ENCODE measurements around the gene SLC9A5. TPM values are rescaled to one million over a fixed set of nuclear protein-coding genes. Genes with fewer than 3 reads are reported as not detected.

SLC9A5 gene
- total RNA-seq, 2 donors from 2014 or later = 0.27 to 2.6 TPM

DNA sequence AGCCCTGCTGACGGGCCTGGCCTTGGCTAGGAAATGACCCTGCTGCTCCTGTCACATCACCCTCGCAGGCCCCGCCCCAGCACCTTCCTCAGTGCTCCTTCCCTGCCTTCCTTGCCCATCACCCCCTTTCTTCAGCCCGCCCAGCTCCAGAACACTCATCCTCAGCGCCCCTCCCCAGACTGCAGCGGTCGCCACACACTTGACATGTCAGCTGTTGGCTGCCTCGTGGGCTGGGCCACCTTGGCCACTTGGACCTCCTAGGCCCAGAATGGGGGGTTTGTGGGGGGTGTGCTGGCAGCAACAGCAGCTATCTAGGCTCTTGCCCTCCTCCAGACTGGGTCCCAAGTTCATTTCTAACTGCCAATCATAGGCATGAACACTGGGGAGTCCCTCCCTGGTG, 39.2 kb upstream of the SLC9A5 start:
- no peak overlapping the region for H3K27ac ChIP-seq
- intact Hi-C loops (cut with DNase I) = no loop called here
- WGBS = 93% methylated on average over 8 of the region's 8 CpGs
- DNase-seq (ENCODE audit: low spot score) = no peak
- H3K4me3 ChIP-seq = no peak overlapping the region
- no peaks in the 10 kb centered on the region for H3K4me1 ChIP-seq (replicated peaks)
- no peaks in the 10 kb centered on the region for H3K27me3 ChIP-seq (replicated peaks; ENCODE audit: insufficient read depth)
- TF ChIP-seq, protein P1, sequence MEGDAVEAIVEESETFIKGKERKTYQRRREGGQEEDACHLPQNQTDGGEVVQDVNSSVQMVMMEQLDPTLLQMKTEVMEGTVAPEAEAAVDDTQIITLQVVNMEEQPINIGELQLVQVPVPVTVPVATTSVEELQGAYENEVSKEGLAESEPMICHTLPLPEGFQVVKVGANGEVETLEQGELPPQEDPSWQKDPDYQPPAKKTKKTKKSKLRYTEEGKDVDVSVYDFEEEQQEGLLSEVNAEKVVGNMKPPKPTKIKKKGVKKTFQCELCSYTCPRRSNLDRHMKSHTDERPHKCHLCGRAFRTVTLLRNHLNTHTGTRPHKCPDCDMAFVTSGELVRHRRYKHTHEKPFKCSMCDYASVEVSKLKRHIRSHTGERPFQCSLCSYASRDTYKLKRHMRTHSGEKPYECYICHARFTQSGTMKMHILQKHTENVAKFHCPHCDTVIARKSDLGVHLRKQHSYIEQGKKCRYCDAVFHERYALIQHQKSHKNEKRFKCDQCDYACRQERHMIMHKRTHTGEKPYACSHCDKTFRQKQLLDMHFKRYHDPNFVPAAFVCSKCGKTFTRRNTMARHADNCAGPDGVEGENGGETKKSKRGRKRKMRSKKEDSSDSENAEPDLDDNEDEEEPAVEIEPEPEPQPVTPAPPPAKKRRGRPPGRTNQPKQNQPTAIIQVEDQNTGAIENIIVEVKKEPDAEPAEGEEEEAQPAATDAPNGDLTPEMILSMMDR (IDR thresholded peaks at IDR 0.05) = no peak
- no peak for TF ChIP-seq POLR2AphosphoS5 (IDR thresholded peaks at IDR 0.05)
- TF ChIP-seq POLR2A (IDR thresholded peaks at IDR 0.05) = no peak
- H3K36me3 ChIP-seq = no peaks in the 10 kb centered on the region
- no peaks in the 10 kb centered on the region for H3K9me3 ChIP-seq

DNA sequence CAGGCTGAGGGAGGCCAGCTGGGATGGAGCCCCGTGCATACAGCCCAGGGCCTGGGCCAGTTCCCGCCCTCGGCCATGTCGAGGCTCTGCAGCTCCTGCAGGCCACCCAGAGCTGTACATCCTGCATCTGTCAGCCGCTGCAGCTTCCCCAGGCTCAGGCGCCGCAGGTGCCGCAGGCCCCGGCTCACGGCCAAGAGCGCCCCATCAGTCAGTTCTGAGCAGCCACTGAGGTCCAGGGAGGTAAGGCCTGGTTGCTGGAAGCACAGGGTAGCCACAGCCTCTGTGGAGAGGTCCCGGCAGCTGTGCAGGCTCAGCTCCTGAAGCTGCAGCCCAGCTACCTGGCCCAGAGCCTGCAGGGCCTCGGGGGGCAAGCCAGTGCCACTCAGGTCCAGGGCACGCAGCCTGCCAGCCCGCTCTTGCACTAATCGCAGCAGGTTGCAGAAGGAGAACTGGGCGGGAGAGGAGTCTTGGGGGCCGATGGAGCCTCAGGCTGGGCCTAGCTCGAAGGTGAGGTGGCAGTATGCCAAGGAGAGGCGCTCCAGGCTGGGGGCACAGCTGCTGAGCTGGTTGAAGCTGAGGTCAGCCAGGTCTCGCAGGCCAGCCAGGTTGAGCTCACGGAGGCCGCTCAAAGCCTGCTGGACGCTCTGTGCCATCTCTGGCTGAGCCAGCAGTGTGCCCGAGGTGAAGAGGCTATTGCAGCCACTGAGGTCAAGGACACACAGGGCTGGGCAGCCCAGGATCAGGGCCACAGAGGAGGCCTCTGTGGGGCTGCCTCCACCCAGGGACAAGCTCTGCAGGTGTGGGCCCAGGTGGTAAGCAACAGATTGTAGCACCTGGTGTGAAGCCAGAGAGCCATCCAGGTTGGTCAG, 38.5 kb upstream of the SLC9A5 start:
- intact Hi-C loops (cut with DNase I) = no loop called here
- no peak overlapping the region for H3K27ac ChIP-seq
- H3K27me3 ChIP-seq (replicated peaks; ENCODE audit: insufficient read depth) = no peaks in the 10 kb centered on the region
- H3K36me3 ChIP-seq = no peaks in the 10 kb centered on the region
- TF ChIP-seq, protein P1 (IDR thresholded peaks at IDR 0.05) = no peak
- TF ChIP-seq POLR2AphosphoS5 (IDR thresholded peaks at IDR 0.05) = no peak
- TF ChIP-seq POLR2A (IDR thresholded peaks at IDR 0.05) = no peak
- DNase-seq (ENCODE audit: low spot score) = no peak
- H3K4me1 ChIP-seq (replicated peaks) = no peaks in the 10 kb centered on the region
- no peak overlapping the region for H3K4me3 ChIP-seq
- WGBS = 86% methylated on average over 25 of the region's 25 CpGs
- H3K9me3 ChIP-seq = no peaks in the 10 kb centered on the region

DNA sequence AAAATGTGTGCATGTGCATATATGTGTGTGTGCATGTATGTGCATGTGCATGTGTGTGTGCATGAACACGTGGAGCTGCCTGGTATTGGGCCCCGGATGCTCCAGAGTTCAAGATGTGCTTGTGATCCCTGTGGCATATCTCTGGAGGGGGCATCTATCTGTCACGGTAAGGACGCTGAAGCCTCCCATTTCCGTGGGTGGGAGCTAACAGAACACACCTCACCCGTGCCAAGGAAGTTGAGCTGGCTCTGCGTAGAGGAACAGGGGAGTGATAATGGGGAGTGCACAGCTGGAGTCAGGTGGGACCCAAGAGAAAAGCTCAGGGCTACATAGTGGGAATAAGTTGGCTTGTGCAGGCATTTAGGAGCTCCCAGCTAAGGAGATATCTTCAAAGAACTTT, 37.1 kb upstream of the SLC9A5 start:
- 76% methylated on average over 7 of the region's 7 CpGs for WGBS
- no peak overlapping the region for H3K27ac ChIP-seq
- TF ChIP-seq POLR2AphosphoS5 (IDR thresholded peaks at IDR 0.05) = no peak

DNA sequence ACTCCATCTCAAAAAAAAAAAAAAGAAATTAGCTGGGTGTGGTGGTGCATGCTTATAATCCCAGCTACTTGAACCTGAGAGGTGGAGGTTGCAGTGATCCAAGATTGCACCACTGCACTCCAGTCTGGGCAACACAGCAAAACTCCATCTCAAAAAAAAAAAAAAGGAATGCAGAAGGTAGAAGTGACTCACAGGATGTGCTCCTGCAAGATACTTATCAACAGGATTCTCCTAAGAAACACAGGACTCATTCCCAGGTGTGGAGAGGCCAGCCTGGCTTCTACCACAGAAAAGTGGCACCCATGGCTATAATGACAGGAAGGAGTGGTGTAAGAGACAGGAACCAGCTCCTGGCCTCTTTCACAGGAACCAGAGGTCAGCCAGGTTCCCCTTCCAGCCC, 36.0 kb upstream of the SLC9A5 start:
- no peak overlapping the region for H3K27ac ChIP-seq
- TF ChIP-seq POLR2A (IDR thresholded peaks at IDR 0.05) (no peak), POLR2AphosphoS5 (IDR thresholded peaks at IDR 0.05) (no peak)
- TF ChIP-seq, protein P1 (IDR thresholded peaks at IDR 0.05) = no peak
- no peaks in the 10 kb centered on the region for H3K4me1 ChIP-seq (replicated peaks)
- H3K4me3 ChIP-seq = no peak overlapping the region
- no peaks in the 10 kb centered on the region for H3K27me3 ChIP-seq (replicated peaks; ENCODE audit: insufficient read depth)
- intact Hi-C loops (cut with DNase I) = no loop called here
- H3K9me3 ChIP-seq = no peaks in the 10 kb centered on the region
- no peak for DNase-seq (ENCODE audit: low spot score)
- no peaks in the 10 kb centered on the region for H3K36me3 ChIP-seq

More for the DNA sequence above, 37.1 kb upstream of the SLC9A5 start:
- Histone ChIP-seq H3K9me3 (no peaks in the 10 kb centered on the region), H3K4me1 (replicated peaks) (no peaks in the 10 kb centered on the region), H3K27me3 (replicated peaks; ENCODE audit: insufficient read depth) (no peaks in the 10 kb centered on the region), H3K36me3 (no peaks in the 10 kb centered on the region), H3K4me3 (no peak overlapping the region)
- DNase-seq (ENCODE audit: low spot score) = no peak
- intact Hi-C loops (cut with DNase I) = no loop called here

DNA sequence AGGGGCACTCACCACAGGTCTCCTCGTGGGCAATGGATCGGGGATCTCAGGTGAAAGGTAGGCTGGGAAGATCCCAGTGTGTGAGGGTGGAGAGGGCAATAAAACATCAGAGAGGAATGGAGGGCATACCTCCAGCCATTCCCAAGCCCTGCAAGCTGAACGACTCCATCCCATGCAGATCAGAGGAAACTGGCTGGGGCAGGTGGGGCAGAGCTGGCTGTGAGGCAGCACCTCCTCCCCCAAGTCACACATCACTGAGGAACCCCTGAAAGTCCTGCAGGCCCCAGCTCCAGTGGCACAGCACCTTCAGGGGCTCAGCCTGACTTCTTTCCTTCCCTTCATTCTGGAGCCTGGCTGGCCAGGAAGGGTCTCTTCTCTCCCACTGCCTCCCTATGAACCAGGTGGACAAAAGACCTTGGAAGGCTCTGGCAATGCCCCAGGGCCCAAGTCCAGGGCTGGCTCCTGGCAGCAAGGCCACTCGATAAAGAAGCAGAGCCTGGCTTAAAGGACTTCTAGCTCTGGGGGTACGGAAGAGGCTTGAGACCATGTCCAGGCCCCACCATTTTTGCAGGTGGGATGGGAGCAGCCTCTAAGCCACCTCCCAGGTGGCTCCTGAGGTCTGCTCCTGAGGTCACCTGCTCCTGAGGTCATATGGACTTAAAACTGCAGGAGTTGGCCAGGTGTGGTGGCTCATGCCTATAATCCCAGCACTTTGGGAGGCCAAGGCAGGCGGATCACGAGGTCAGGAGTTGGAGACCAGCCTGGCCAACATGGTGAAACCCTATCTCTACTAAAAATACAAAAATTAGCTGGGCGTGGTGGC, 35.4 kb upstream of the SLC9A5 start:
- Histone ChIP-seq H3K27me3 (replicated peaks; ENCODE audit: insufficient read depth) (no peaks in the 10 kb centered on the region), H3K36me3 (no peaks in the 10 kb centered on the region), H3K9me3 (no peaks in the 10 kb centered on the region), H3K4me1 (replicated peaks) (no peaks in the 10 kb centered on the region), H3K27ac (no peak overlapping the region), H3K4me3 (no peak overlapping the region)
- intact Hi-C loops (cut with DNase I) = no loop called here
- no peak for DNase-seq (ENCODE audit: low spot score)
- TF ChIP-seq, protein P1 (IDR thresholded peaks at IDR 0.05) = no peak
- no peak for TF ChIP-seq POLR2AphosphoS5 (IDR thresholded peaks at IDR 0.05)
- TF ChIP-seq POLR2A (IDR thresholded peaks at IDR 0.05) = no peak
- WGBS = 77% methylated on average over 8 of the region's 8 CpGs
